ENCODE measurements around the gene SNHG17. TPM values are rescaled to one million over a fixed set of nuclear protein-coding genes. Genes with fewer than 3 reads are reported as not detected.
"Not testable (repeated sequence)": the region's sequence is repeated elsewhere in the genome, so short reads cannot be mapped to it uniquely, and the experiment has no call there.

The SNHG17 gene
- total RNA-seq, 1 experiment from 2014 or later = 27.3 TPM

- H3K9me2 ChIP-seq (replicated peaks; ENCODE audit: insufficient read depth, low read length); DNase-seq; H2AFZ ChIP-seq (ENCODE audit: low read length); H3K27me3 ChIP-seq (ENCODE audit: low read length); H3K9me3 ChIP-seq (ENCODE audit: low read length): not testable (repeated sequence)
- Histone ChIP-seq H3K79me2 (ENCODE audit: low read length) (peaks cover 68% of the 10 kb centered on the region), H3K4me3 (ENCODE audit: low read length) (peak overlapping the region; percentile 97; the same call in 1 of the 2 replicates), H3K4me2 (ENCODE audit: low read depth, low read length, poor library complexity, severe bottlenecking) (peak overlapping the region; percentile 92), H3K9ac (ENCODE audit: low read length) (peak overlapping the region; percentile 89; the same call in 1 of the 2 replicates), H3K4me1 (ENCODE audit: low read length) (peaks cover 58% of the 10 kb centered on the region), H3K36me3 (ENCODE audit: insufficient read depth, low read length) (peaks cover 61% of the 10 kb centered on the region), H4K20me1 (ENCODE audit: insufficient read depth, low read depth, low read length) (peaks cover 63% of the 10 kb centered on the region), H3K27ac (ENCODE audit: low read length) (peak overlapping the region; percentile 87; the same call in 1 of the 2 replicates)
Measured at GRCh38 chr20:38432870-38433269, 2.3 kb downstream of the SNHG17 start.

- Histone ChIP-seq H3K4me2 (ENCODE audit: low read depth, low read length, poor library complexity, severe bottlenecking) (peak overlapping the region; percentile 33), H3K9ac (ENCODE audit: low read length) (no peak overlapping the region; the same call in 1 of the 2 replicates), H3K79me2 (ENCODE audit: low read length) (peaks cover 74% of the 10 kb centered on the region)
Measured at GRCh38 chr20:38432292-38432691, 2.8 kb downstream of the SNHG17 start.

GRCh38 chr20:38430679-38431325, 4.3 kb downstream of the SNHG17 start:
- Histone ChIP-seq H3K4me2 (ENCODE audit: low read depth, low read length, poor library complexity, severe bottlenecking) (peak overlapping the region; percentile 33), H3K36me3 (ENCODE audit: insufficient read depth, low read length) (peaks cover 81% of the 10 kb centered on the region), H3K4me3 (ENCODE audit: low read length) (no peak overlapping the region), H2AFZ (ENCODE audit: low read length) (no peak overlapping the region), H3K27ac (ENCODE audit: low read length) (no peak overlapping the region), H3K9ac (ENCODE audit: low read length) (no peak overlapping the region), H3K27me3 (ENCODE audit: low read length) (no peaks in the 10 kb centered on the region), H3K9me3 (ENCODE audit: low read length) (no peaks in the 10 kb centered on the region), H3K9me2 (replicated peaks; ENCODE audit: insufficient read depth, low read length) (no peaks in the 10 kb centered on the region), H3K79me2 (ENCODE audit: low read length) (peaks cover 87% of the 10 kb centered on the region), H4K20me1 (ENCODE audit: insufficient read depth, low read depth, low read length) (peaks cover 83% of the 10 kb centered on the region), H3K4me1 (ENCODE audit: low read length) (peaks cover 78% of the 10 kb centered on the region)
- DNase-seq = no peak

More at GRCh38 chr20:38432292-38432691, 2.8 kb downstream of the SNHG17 start:
- Histone ChIP-seq H3K4me1 (ENCODE audit: low read length) (peaks cover 64% of the 10 kb centered on the region), H3K27me3 (ENCODE audit: low read length) (no peaks in the 10 kb centered on the region), H3K4me3 (ENCODE audit: low read length) (0 out of 2 replicates have a peak overlapping the region, but pooled peaks have one; percentile 7), H3K27ac (ENCODE audit: low read length) (no peak overlapping the region), H2AFZ (ENCODE audit: low read length) (no peak overlapping the region), H4K20me1 (ENCODE audit: insufficient read depth, low read depth, low read length) (peaks cover 69% of the 10 kb centered on the region), H3K36me3 (ENCODE audit: insufficient read depth, low read length) (peaks cover 67% of the 10 kb centered on the region), H3K9me3 (ENCODE audit: low read length) (no peaks in the 10 kb centered on the region), H3K9me2 (replicated peaks; ENCODE audit: insufficient read depth, low read length) (no peaks in the 10 kb centered on the region)
- no peak for DNase-seq

- Histone ChIP-seq H3K4me1 (ENCODE audit: low read length) (peaks cover 94% of the 10 kb centered on the region), H3K9me2 (replicated peaks; ENCODE audit: insufficient read depth, low read length) (no peaks in the 10 kb centered on the region), H3K36me3 (ENCODE audit: insufficient read depth, low read length) (peaks cover 90% of the 10 kb centered on the region), H3K4me2 (ENCODE audit: low read depth, low read length, poor library complexity, severe bottlenecking) (no peak overlapping the region), H4K20me1 (ENCODE audit: insufficient read depth, low read depth, low read length) (peaks cover 93% of the 10 kb centered on the region), H3K27me3 (ENCODE audit: low read length) (no peaks in the 10 kb centered on the region), H3K4me3 (ENCODE audit: low read length) (no peak overlapping the region), H2AFZ (ENCODE audit: low read length) (no peak overlapping the region), H3K9me3 (ENCODE audit: low read length) (no peaks in the 10 kb centered on the region), H3K27ac (ENCODE audit: low read length) (0 out of 2 replicates have a peak overlapping the region, but pooled peaks have one; percentile 21), H3K9ac (ENCODE audit: low read length) (no peak overlapping the region), H3K79me2 (ENCODE audit: low read length) (peaks cover 90% of the 10 kb centered on the region)
- no peak for DNase-seq
Measured at GRCh38 chr20:38429301-38429700, 5.8 kb downstream of the SNHG17 start.

GRCh38 chr20:38428800-38429199, 6.3 kb downstream of the SNHG17 start:
- H3K79me2 ChIP-seq (ENCODE audit: low read length) = peaks cover 87% of the 10 kb centered on the region
- peak overlapping the region; percentile 21; the same call in 1 of the 2 replicates for H3K27ac ChIP-seq (ENCODE audit: low read length)
- H3K9me2 ChIP-seq (replicated peaks; ENCODE audit: insufficient read depth, low read length) = no peaks in the 10 kb centered on the region
- H3K9ac ChIP-seq (ENCODE audit: low read length) = no peak overlapping the region
- peaks cover 89% of the 10 kb centered on the region for H4K20me1 ChIP-seq (ENCODE audit: insufficient read depth, low read depth, low read length)
- H3K4me3 ChIP-seq (ENCODE audit: low read length) = no peak overlapping the region
- no peaks in the 10 kb centered on the region for H3K27me3 ChIP-seq (ENCODE audit: low read length)
- no peak overlapping the region for H2AFZ ChIP-seq (ENCODE audit: low read length)
- H3K9me3 ChIP-seq (ENCODE audit: low read length) = no peaks in the 10 kb centered on the region
- no peak overlapping the region for H3K4me2 ChIP-seq (ENCODE audit: low read depth, low read length, poor library complexity, severe bottlenecking)
- peaks cover 89% of the 10 kb centered on the region for H3K36me3 ChIP-seq (ENCODE audit: insufficient read depth, low read length)
- H3K4me1 ChIP-seq (ENCODE audit: low read length) = peaks cover 95% of the 10 kb centered on the region
- no peak for DNase-seq

GRCh38 chr20:38427655-38428023, 7.5 kb downstream of the SNHG17 start:
- no peaks in the 10 kb centered on the region for H3K9me3 ChIP-seq (ENCODE audit: low read length)
- H3K4me3 ChIP-seq (ENCODE audit: low read length) = no peak overlapping the region
- H3K4me2 ChIP-seq (ENCODE audit: low read depth, low read length, poor library complexity, severe bottlenecking) = peak overlapping the region; percentile 36
- peaks cover 84% of the 10 kb centered on the region for H3K36me3 ChIP-seq (ENCODE audit: insufficient read depth, low read length)
- H3K9me2 ChIP-seq (replicated peaks; ENCODE audit: insufficient read depth, low read length) = no peaks in the 10 kb centered on the region
- no peak for DNase-seq
- H3K79me2 ChIP-seq (ENCODE audit: low read length) = peaks cover 80% of the 10 kb centered on the region
- H3K9ac ChIP-seq (ENCODE audit: low read length) = no peak overlapping the region
- peaks cover 95% of the 10 kb centered on the region for H3K4me1 ChIP-seq (ENCODE audit: low read length)
- no peak overlapping the region for H3K27ac ChIP-seq (ENCODE audit: low read length)
- H4K20me1 ChIP-seq (ENCODE audit: insufficient read depth, low read depth, low read length) = peaks cover 84% of the 10 kb centered on the region
- no peaks in the 10 kb centered on the region for H3K27me3 ChIP-seq (ENCODE audit: low read length)
- H2AFZ ChIP-seq (ENCODE audit: low read length) = no peak overlapping the region

- peak overlapping the region; percentile 4; the same call in 1 of the 2 replicates for H3K27ac ChIP-seq (ENCODE audit: low read length)
- H3K9me2 ChIP-seq (replicated peaks; ENCODE audit: insufficient read depth, low read length) = no peaks in the 10 kb centered on the region
- no peaks in the 10 kb centered on the region for H3K27me3 ChIP-seq (ENCODE audit: low read length)
- peaks cover 71% of the 10 kb centered on the region for H3K79me2 ChIP-seq (ENCODE audit: low read length)
- H3K36me3 ChIP-seq (ENCODE audit: insufficient read depth, low read length) = peaks cover 84% of the 10 kb centered on the region
- no peaks in the 10 kb centered on the region for H3K9me3 ChIP-seq (ENCODE audit: low read length)
- DNase-seq = no peak
- no peak overlapping the region; the same call in 1 of the 2 replicates for H3K4me3 ChIP-seq (ENCODE audit: low read length)
- no peak overlapping the region for H2AFZ ChIP-seq (ENCODE audit: low read length)
- H3K9ac ChIP-seq (ENCODE audit: low read length) = no peak overlapping the region
- H3K4me1 ChIP-seq (ENCODE audit: low read length) = peaks cover 92% of the 10 kb centered on the region
- peaks cover 84% of the 10 kb centered on the region for H4K20me1 ChIP-seq (ENCODE audit: insufficient read depth, low read depth, low read length)
- peak overlapping the region; percentile 61 for H3K4me2 ChIP-seq (ENCODE audit: low read depth, low read length, poor library complexity, severe bottlenecking)
Measured at GRCh38 chr20:38426006-38426897, 8.9 kb downstream of the SNHG17 start.

- H3K9ac ChIP-seq (ENCODE audit: low read length) = peak overlapping the region; percentile 46
- H3K9me3 ChIP-seq (ENCODE audit: low read length) = no peaks in the 10 kb centered on the region
- peaks cover 90% of the 10 kb centered on the region for H3K36me3 ChIP-seq (ENCODE audit: insufficient read depth, low read length)
- peak overlapping the region; percentile 61 for H3K4me2 ChIP-seq (ENCODE audit: low read depth, low read length, poor library complexity, severe bottlenecking)
- H3K27me3 ChIP-seq (ENCODE audit: low read length) = no peaks in the 10 kb centered on the region
- peaks cover 80% of the 10 kb centered on the region for H4K20me1 ChIP-seq (ENCODE audit: insufficient read depth, low read depth, low read length)
- H3K27ac ChIP-seq (ENCODE audit: low read length) = peak overlapping the region; percentile 94
- no peaks in the 10 kb centered on the region for H3K9me2 ChIP-seq (replicated peaks; ENCODE audit: insufficient read depth, low read length)
- H3K4me3 ChIP-seq (ENCODE audit: low read length) = peak overlapping the region; percentile 39
- H3K79me2 ChIP-seq (ENCODE audit: low read length) = peaks cover 58% of the 10 kb centered on the region
- no peak for DNase-seq
- no peak overlapping the region for H2AFZ ChIP-seq (ENCODE audit: low read length)
- peaks cover 78% of the 10 kb centered on the region for H3K4me1 ChIP-seq (ENCODE audit: low read length)
Measured at GRCh38 chr20:38424401-38424800, 10.7 kb downstream of the SNHG17 start.

Data from Karpas-422 (cell line).